B cell (primary cell): ENCODE data around the gene SKP1. TPM values are rescaled to one million over a fixed set of nuclear protein-coding genes. Genes with fewer than 3 reads are reported as not detected.

Source experiments
- ATAC-seq: fragments of 200-7000 bp; cut with Tn5 transposase; one replicate; pipeline ENCODE4 v1.10.0; 2021; ENCODE audit warnings: low read depth, mild to moderate bottlenecking, moderate number of reproducible peaks, moderate library complexity
- CTCF ChIA-PET: fragments of 350-600 bp; sonication (Branson Sonifier 250); formaldehyde crosslinking; loops from one replicate; lab custom pipeline; 2021; ENCODE audit warnings: antibody characterized with exemption, inconsistent platforms; lab: Charles Lee
- POLR2A ChIA-PET: fragments of 350-600 bp; sonication (Branson Sonifier 250); formaldehyde crosslinking; loops from one replicate; lab custom pipeline; 2021; ENCODE audit warnings: antibody characterized with exemption; lab: Charles Lee
- DNase-seq: peaks from one replicate; pipeline ENCODE4 v3.0.0; 2013
- H2AFZ ChIP-seq: 2 replicates; pipeline ENCODE4 v1.6.1; 2012; ENCODE audit warnings: mild to moderate bottlenecking, low read depth, low read length; ENCODE audit not compliant: insufficient read depth, poor library complexity, severe bottlenecking
- H3K27ac ChIP-seq, 2 donors: 1 replicate in 1 of 2; 2 replicates in 1 of 2; pipeline ENCODE4 v1.5.1; 2012 to 2013; ENCODE audit warnings: low read length in 2 of 2, mild to moderate bottlenecking in 2 of 2, moderate library complexity in 1 of 2
- H3K27me3 ChIP-seq, 4 experiments: fragments of 200-600 bp in 1 of 4; sonication (generic) in 1 of 4; replicated peaks in 1 of 4; 1 replicate in 2 of 4; 2 replicates in 2 of 4; pipeline versions ENCODE4 v1.6.1 to v1.7.0; 2013 to 2016; ENCODE audit warnings: low read length in 3 of 4, mild to moderate bottlenecking in 2 of 4, mixed read lengths in 1 of 4, moderate library complexity in 1 of 4; ENCODE audit not compliant: insufficient read depth in 4 of 4, control insufficient read depth in 3 of 4; ENCODE audit errors: control extremely low read depth in 1 of 4
- H3K36me3 ChIP-seq, 2 experiments: replicated peaks in 1 of 2; 1 replicate in 1 of 2; 2 replicates in 1 of 2; pipeline versions ENCODE4 v1.6.1 to v1.7.1; 2013; ENCODE audit warnings: low read length in 1 of 2; ENCODE audit not compliant: insufficient read depth in 2 of 2, control insufficient read depth in 1 of 2; ENCODE audit errors: control extremely low read depth in 1 of 2, extremely low read depth in 1 of 2
- H3K4me1 ChIP-seq, 2 donors: fragments of 200-600 bp in 1 of 2; sonication (generic) in 1 of 2; 1 replicate in 1 of 2; 2 replicates in 1 of 2; pipeline versions ENCODE4 v1.5.1 to v1.6.1; 2013 to 2017; ENCODE audit warnings: low read length in 2 of 2; ENCODE audit not compliant: control insufficient read depth in 2 of 2, insufficient read depth in 2 of 2
- H3K4me2 ChIP-seq: replicated peaks from 2 replicates; pipeline ENCODE3; 2012; ENCODE audit warnings: mild to moderate bottlenecking, low read depth, low read length; ENCODE audit not compliant: poor library complexity, severe bottlenecking
- H3K4me3 ChIP-seq, 5 experiments: fragments of 200-600 bp in 1 of 5; sonication (generic) in 1 of 5; 1 replicate in 3 of 5; 2 replicates in 2 of 5; pipeline versions ENCODE4 v1.5.1 to v1.7.0; 2011 to 2016; ENCODE audit warnings: low read length in 4 of 5, mild to moderate bottlenecking in 4 of 5, low read depth in 2 of 5, control low read depth in 1 of 5, moderate library complexity in 1 of 5; ENCODE audit not compliant: insufficient read depth in 1 of 5; ENCODE audit errors: control extremely low read depth in 1 of 5, extremely low read depth in 1 of 5
- H3K79me2 ChIP-seq: fragments of 200-600 bp; sonication (generic); one replicate; pipeline ENCODE4 v1.6.0; 2016; ENCODE audit warnings: low read length; ENCODE audit not compliant: control insufficient read depth, insufficient read depth
- H3K9ac ChIP-seq: fragments of 200-600 bp; sonication (generic); 2 replicates; pipeline ENCODE4 v1.6.1; 2017; ENCODE audit warnings: mild to moderate bottlenecking, low read length, moderate library complexity
- H3K9me3 ChIP-seq, 3 donors: one replicate each; pipeline versions ENCODE4 v1.6.1 to v1.7.1; 2013; ENCODE audit warnings: low read length in 2 of 3; ENCODE audit not compliant: control insufficient read depth in 2 of 3, insufficient read depth in 1 of 3; ENCODE audit errors: control extremely low read depth in 1 of 3
- H4K20me1 ChIP-seq: 2 replicates; pipeline ENCODE4 v1.6.0; 2012; ENCODE audit warnings: mild to moderate bottlenecking, low read length; ENCODE audit not compliant: insufficient read depth, control insufficient read depth, poor library complexity, severe bottlenecking
- H3K27ac Mint-ChIP-seq: one replicate; pipeline ENCODE4 v1.8.0; 2021; ENCODE audit warnings: mixed read lengths
- H3K27me3 Mint-ChIP-seq: one replicate; pipeline ENCODE4 v1.8.0; 2021; ENCODE audit warnings: mixed read lengths
- H3K4me1 Mint-ChIP-seq: one replicate; pipeline ENCODE4 v1.8.0; 2021; ENCODE audit warnings: mixed read lengths
- H3K4me3 Mint-ChIP-seq: one replicate; pipeline ENCODE4 v1.8.0; 2021; ENCODE audit warnings: mixed read lengths
- H3K9me3 Mint-ChIP-seq: one replicate; pipeline ENCODE4 v1.8.0; 2022; ENCODE audit warnings: mixed read lengths; ENCODE audit not compliant: insufficient read depth
- EZH2 ChIP-seq: IDR thresholded peaks from 2 replicates; pipeline ENCODE4 v1.6.1; 2012; ENCODE audit warnings: borderline replicate concordance, low read depth, mild to moderate bottlenecking, moderate library complexity, low read length; ENCODE audit not compliant: insufficient read depth, poor library complexity, severe bottlenecking
- WGBS: methylation state at CpG from one replicate; pipeline ENCODE4 v1.1.5; 2013; ENCODE audit warnings: missing lambda C conversion rate; ENCODE audit not compliant: insufficient coverage; 5-methylcytosine and 5-hydroxymethylcytosine counted together
- intact Hi-C: fragments of 100-400 bp; cut with micrococcal nuclease; formaldehyde crosslinking; loops from one replicate; pipeline ENCODE4 v1.10.0; 2022
- polyA plus RNA-seq: library from polyadenylated mRNA; depleted of rRNA; stranded (reverse); fragments of >200 nt; gene quantifications from 2 replicates; pipeline ENCODE4 v1.2.3, GENCODE V29; 2012
- total RNA-seq, 2 donors: library from RNA; stranded (reverse); fragments of 120-200 nt in 1 of 2; gene quantifications; 1 replicate in 1 of 2; 2 replicates in 1 of 2; pipeline versions ENCODE4 v1.2.3 to v1.2.4, GENCODE V29; 2013 to 2022
- TF ChIP-seq, protein P1 (sequence below): fragments of 200-600 bp; IDR thresholded peaks from one replicate; pipeline ENCODE4 v1.8.0; 2022; ENCODE audit warnings: antibody characterized with exemption, mild to moderate bottlenecking

SKP1 gene
- total and polyA plus RNA-seq, 2 donors (not counting 1 experiment from before 2014, with no cell fraction given): 108 to 186 TPM

DNA sequence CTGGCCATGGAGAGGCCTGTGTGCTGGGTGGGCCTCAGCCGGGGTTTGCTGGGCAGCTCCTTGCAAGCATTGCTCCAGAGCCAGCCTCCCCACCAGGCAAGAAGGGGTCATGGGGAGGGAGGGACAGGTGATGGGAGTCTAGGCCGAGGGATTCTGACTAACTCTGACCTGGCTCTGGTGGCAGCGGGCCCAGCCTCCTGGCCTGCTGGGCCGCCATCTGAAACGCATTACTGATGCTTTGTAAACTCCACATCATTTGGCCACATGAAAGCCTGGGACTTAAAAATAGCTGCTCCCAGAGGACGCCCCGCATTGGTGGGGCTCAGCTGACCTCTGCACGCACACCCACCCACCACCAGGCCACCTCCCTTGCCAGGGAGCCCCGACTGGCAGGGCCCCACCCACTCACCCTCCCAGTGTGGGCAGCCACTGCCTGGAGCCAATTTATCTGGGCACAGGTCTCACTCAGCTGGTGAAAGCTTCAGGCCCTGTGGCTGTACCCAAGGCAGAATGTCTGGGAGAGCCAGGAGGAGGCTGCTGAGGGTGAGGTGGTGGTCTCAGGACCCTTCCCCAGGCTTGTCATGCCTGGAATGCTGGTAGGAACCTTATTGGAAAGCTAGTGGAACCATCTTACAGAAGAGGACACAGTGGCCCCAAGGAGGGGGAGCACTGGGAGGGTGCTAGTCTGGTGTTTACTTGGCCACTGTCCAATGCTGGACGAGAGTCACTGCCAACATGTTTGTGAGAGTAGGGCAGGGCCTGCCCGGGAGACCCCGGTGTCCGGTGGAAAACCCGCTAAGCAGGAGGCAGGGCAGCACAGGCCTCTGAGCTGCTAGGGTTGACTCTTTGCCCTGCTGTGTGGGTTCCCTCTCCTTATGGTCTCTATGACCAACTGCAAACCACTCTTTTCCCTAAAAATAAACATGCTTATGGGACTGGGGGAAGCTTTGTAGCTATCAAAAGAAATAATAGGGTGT is 51.4 kb downstream of the SKP1 start:
- Histone ChIP-seq H3K9ac (no peak overlapping the region), H3K4me1 (peaks cover 33 to 72% of the 10 kb centered on the region in 2 donors), H4K20me1 (no peaks in the 10 kb centered on the region), H3K4me2 (peak overlapping the region; percentile 36), H3K27me3 (no peaks in the 10 kb centered on the region), H3K79me2 (peaks cover 6% of the 10 kb centered on the region), H2AFZ (no peak overlapping the region), H3K36me3 (peaks cover 0 to 9% of the 10 kb centered on the region in 2 experiments), H3K27ac (peak overlapping the region; percentile 28 to 55), H3K4me3 (no peak overlapping the region), H3K9me3 (no peaks in the 10 kb centered on the region)
- Mint-ChIP-seq H3K4me1 (peaks cover 54% of the 10 kb centered on the region), H3K4me3 (no peak overlapping the region), H3K27me3 (no peaks in the 10 kb centered on the region), H3K9me3 (no peaks in the 10 kb centered on the region), H3K27ac (peak overlapping the region; percentile 59)
- TF ChIP-seq, protein P1, sequence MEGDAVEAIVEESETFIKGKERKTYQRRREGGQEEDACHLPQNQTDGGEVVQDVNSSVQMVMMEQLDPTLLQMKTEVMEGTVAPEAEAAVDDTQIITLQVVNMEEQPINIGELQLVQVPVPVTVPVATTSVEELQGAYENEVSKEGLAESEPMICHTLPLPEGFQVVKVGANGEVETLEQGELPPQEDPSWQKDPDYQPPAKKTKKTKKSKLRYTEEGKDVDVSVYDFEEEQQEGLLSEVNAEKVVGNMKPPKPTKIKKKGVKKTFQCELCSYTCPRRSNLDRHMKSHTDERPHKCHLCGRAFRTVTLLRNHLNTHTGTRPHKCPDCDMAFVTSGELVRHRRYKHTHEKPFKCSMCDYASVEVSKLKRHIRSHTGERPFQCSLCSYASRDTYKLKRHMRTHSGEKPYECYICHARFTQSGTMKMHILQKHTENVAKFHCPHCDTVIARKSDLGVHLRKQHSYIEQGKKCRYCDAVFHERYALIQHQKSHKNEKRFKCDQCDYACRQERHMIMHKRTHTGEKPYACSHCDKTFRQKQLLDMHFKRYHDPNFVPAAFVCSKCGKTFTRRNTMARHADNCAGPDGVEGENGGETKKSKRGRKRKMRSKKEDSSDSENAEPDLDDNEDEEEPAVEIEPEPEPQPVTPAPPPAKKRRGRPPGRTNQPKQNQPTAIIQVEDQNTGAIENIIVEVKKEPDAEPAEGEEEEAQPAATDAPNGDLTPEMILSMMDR: no peak
- no peak for TF ChIP-seq EZH2
- CTCF ChIA-PET: interaction anchor here (0.9 to 1.8 kb wide), 5 partner anchors 15 to 86 kb away, joined by 3 to 14 read pairs (median 4); no protein-coding TSS in a partner anchor
- DNase-seq (no peak), ATAC-seq (no peak)
- POLR2A ChIA-PET: interaction anchor here (0.5 to 2.2 kb wide), 4 partner anchors 10 to 64 kb away, joined by 3 to 9 read pairs (median 4); no protein-coding TSS in a partner anchor
- WGBS: 49% methylated on average over 11 of the region's 14 CpGs
- intact Hi-C loops: no loop called here
